B cell (primary cell): ENCODE data around the gene AGRP.

Experiments
- CTCF ChIP-seq: fragments of 200-600 bp; IDR thresholded peaks from one replicate; pipeline ENCODE4 v1.8.0; 2022; ENCODE audit warnings: antibody characterized with exemption, mild to moderate bottlenecking
- EZH2 ChIP-seq: IDR thresholded peaks from 2 replicates; pipeline ENCODE4 v1.6.1; 2012; ENCODE audit warnings: borderline replicate concordance, low read depth, mild to moderate bottlenecking, moderate library complexity, low read length; ENCODE audit not compliant: insufficient read depth, poor library complexity, severe bottlenecking

GRCh38 chr16:67480833-67481560 is 2.4 kb downstream of the AGRP start, which contains the start of gene ATP6V0D1:
- peak; percentile 79 for TF ChIP-seq CTCF
- no peak for TF ChIP-seq EZH2
